T follicular helper cell (primary cell): ENCODE data around the gene MMP24OS.
A peak's percentile ranks its signal among the peaks of the same experiment; 100 is the strongest.

Experiments used
- DNase-seq: peaks from one replicate; pipeline ENCODE4 v3.0.0-alpha.2; 2020; ENCODE audit warnings: low read depth

Gene MMP24OS

DNA sequence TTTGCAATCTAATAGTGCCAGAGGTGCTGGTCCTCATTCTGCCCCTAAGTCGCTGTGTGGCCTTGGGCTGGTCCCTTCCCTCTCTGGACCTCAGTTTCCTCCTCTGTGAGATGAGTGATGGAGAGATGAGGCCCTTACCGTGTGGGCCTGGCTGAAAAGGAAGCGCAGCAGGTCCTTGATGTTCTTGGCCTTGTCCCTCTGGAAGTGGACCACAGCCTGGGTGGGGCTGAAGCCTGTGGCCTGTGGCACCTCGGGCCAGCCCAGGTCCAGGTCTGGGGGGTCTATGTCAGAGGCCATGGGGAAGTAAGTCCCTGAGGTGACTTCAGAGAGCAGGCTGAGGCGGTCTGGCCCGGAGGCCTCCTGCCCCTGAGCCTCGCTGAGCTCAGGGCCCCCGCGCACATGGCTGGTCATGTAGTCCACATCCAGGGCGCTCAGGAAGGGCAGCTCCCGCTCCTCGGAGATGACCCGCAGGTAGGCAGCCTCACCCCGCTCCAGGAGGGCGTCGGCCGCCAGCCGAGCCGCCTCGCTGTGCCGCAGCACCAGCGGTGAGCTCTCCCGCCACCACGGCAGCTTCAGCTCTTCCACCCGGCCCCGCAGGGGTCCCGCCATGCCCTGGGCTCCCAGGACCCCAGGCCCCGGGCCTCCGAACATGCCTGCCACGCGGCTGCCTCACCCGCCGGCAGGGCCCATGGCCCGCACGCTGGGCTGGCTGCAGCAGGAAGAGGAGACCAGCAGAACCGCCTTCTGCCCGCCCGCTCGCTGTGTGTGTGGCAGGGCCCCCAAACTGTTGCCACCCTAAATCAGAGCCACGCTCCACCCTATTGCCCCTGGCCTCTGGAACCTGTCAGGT is 14.0 kb upstream of the MMP24OS start, which contains the start of gene FAM83C:
FAM83C (minus strand) TSS at position 772 of the 850 bp plus-strand sequence; CDS start at position 651, 121 bp downstream.
- DNase-seq, result no peak

DNA sequence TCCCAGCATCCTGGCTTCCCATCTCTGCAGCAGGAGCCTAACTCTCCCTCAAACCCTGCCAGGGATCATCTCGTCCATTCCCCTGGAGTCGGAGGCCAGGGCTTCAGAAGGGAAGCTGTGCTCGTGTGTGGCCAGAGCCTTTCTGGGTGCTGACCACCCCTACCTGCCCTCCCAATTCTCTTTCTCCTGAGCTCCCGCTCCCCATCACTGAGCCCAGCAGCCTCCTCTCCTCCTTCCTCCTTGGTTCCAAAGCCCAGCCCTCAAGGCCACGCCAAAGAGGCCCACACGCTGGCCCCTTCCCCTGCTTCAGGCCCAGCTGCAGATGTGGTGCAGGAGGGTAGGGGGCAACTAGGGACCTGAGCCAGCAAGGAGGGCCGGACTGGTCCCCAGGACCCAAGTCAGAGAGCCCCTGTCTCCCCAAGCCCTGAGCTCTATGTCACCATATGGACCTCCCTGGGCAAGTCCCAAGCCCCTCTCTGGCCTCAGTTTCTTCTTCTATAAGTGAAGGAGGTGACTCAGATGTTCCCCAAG is 13.0 kb upstream of the MMP24OS start:
- no peak for DNase-seq

DNA sequence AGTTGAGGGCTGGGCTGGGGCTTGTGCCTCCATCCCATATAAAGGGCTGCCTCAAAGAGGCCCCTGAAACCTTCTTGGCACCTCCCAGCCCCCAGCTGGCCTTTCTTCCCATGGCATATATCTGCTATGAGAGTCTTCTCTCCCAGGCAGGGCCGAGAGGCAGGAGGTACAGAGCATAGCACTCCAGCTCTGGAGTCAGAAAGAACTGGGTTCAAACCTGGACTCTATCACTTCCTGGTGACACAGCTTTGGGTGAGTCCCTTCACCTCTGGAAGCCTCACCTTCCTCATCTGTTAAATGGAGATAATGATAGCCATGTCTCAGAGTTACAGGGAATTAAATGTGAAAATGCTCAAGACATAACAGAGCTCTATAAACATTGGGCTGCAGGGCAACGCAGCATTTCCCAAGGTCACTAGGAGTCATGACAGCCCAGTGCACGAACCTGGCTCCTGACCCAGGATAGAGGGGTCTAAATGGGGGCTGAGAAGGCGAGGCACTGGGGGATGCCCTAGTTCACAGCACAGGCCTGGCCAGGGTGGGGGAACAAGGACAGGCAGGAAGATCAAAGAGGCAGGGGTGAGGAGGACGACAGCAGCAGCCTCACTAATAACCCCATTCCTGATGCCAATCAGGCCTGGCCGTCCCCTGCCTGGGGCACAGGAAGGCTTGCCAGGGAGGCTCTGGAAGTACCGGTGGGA is 12.4 kb upstream of the MMP24OS start:
- no peak for DNase-seq

DNA sequence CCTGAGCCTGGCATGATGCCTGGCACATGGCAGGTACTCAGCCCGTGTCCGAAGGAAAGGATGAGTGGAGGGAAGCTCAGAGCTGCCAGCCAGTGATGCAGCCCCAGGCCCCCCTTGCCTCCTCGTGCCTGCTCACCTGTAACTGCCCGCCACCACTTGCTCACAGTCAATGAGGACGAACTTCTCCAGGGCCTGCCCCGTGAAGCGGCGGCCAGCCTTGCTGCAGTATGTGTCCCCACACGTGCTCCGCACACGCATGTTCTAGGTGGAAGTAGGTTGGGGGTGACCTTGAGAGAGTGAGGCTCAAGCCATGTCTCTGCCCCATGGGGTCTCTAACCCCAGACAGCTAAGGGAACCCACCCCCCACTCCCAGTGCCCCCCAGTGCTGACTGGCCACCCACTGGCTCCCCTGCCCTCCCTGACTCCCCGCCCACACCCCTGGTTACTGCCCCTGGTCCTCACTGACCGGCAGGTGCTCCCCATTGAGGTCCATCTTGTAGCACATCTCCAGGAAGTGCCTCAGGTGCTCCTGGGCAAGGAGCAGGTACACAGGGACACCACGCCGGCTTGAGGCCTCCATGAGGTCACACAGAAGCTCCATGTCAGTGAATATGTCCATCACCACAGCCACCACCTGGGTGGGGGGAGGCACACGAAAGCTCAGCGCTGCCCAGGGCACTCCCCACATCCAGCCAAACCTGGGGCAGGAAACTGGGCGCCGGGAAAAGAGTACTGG is 10.6 kb upstream of the MMP24OS start:
- no peak for DNase-seq

DNA sequence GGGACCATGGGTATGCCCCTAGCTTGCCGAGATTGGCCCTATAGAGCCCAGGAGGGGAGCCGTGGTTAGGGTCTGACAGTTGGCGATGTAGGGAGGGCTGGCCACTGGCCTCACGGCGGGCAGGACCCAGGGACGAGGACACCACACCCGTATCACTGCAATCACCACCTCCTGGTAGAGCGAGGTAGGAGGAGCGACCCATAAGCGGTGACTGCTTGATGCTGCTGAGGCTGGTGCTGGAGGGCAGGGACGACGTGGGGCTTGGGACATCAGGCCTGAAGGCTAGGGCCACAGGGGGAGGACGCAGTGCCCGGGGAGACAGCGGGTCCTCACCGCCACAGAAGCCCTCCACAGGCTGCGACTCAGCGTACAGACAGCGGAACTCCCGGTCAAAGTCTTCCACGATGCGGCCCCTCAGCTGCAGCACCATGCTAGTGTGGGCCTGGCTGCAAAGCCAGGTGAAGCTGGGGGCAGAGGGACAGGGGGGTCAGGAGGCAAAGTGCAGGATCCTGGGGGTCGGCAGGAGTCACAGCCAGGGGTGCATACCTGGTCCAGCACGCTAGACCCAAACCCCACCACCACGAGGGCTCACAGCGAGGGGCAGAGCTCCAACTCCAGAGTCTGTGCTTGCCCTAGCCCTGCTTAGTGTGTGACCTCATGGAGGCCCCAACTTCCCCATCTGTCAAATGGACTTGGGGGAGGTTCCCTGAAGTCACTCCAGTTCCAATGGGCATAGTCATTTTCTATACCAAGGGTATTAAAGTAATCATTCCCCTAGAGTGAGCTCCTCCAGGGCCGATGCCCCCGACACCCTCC is 9.8 kb upstream of the MMP24OS start:
- DNase-seq, result no peak

DNA sequence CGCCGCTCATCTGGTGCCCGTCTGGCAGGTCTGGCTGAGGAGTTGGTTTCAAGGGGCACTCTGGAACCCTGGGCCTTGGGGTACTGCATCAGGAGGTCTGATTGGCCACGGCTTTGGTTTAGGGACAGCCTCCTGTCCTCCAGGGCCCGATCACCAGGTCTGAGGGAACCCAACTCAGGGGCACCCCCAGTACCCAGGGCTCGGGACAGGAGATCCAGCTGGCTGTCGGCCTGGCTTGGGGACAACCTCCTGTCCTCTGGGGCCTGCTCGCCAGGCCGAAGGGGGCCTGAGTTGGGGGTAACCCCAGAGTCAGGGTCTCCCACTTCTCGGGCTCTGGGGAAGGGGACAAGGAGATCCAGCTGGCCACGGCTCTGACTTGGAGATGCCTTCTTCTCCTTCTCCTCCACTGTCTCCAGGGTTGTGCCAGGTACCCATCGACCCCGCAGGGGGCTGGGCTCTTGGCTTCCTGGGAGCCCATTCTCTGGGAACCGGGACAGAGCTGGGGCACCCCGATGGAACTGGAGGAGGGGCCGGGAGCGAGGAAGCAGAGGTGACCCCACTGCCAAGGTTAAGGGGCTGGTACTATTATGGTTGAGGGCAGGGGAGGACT is 9.1 kb upstream of the MMP24OS start:
- no peak for DNase-seq

DNA sequence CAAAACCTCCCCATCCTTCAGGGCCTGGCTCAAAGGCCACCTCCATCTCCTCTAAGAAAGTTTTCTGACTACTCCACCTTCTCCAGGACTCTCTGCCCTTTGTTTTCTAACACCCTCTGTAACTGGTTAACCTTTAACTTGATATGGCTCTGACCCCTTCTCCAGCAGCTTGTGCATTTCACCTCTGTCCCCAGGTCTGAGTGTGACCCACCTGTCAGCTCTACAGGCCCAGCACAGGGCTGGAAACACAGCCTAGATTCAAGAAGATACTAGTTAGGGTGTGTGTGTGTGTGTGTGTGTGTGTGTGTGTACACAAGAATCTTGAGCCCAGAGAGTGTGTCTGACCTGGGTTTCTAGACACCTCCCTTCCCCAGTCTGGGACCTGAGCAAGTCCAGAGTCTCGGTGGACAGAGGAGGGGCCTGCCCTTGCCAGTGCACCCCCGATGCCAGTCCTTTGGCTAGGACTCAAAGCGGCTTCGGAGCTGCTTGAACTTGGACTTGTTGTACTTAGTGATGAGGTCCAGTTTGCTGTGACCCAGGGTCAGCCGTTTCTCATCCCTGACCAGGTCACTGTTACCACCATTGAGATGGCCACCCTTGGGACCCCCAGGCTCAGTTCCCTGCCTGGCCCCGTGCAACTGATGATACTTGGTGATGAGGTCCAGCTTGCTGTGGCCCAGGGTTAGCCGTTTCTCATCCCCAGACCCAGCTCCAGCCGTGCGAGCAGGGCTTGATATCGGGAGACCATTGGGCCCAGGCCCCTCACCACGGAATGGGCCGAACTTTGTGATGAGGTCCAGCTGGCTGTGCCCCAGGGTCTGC is 8.4 kb upstream of the MMP24OS start:
- no peak for DNase-seq

DNA sequence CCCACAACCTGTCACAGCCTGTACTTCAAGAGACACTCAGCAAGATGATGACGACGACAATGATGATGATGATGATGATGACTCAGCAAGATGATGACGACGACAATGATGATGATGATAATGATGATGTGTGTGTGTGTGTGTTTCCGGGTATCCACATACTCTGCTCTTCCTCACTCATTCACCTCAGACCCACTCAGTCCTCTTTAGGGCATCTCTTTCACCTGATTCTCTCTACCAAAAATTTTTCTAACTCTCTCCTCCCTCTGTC is 7.8 kb upstream of the MMP24OS start:
- no peak for DNase-seq

DNA sequence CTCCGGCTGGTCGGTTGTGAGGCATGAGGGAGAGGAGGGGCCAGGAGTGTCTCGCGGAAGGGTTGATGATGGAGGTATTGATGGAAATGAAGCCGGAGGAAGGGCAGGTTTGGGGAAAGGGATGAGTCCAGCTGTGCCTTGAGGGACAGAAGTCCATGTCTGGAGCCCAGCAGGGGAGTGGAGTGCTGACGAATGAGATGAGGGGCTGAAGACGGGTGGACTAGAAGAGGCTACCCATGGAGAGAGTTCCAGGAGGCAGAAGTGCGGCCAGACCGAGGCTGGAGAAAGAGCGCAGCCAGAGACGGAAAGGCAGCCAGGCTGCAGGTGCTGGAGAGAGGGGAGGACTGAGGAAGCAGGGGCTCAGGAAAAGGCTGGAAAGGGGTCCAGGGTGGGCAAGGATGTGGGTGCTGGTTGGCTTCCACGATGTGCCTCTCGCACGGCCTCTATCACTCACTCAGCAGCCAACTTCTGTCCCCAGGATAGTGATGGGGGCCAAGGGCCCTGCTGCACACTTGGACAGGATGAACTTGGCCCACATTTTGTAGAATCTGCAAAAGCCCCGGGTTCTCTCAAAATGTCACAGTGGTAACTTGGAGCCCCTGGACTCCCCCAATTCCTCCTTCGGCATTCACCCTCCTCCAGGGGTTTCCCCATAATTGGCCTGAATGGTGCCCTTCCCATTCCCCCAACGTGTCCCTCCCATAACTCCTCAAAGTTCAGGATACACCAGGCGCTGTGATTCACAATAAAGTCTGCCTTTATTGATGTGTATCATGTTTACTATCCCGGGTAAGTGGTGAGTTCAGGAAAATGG is 7.3 kb upstream of the MMP24OS start:
- DNase-seq, result no peak

DNA sequence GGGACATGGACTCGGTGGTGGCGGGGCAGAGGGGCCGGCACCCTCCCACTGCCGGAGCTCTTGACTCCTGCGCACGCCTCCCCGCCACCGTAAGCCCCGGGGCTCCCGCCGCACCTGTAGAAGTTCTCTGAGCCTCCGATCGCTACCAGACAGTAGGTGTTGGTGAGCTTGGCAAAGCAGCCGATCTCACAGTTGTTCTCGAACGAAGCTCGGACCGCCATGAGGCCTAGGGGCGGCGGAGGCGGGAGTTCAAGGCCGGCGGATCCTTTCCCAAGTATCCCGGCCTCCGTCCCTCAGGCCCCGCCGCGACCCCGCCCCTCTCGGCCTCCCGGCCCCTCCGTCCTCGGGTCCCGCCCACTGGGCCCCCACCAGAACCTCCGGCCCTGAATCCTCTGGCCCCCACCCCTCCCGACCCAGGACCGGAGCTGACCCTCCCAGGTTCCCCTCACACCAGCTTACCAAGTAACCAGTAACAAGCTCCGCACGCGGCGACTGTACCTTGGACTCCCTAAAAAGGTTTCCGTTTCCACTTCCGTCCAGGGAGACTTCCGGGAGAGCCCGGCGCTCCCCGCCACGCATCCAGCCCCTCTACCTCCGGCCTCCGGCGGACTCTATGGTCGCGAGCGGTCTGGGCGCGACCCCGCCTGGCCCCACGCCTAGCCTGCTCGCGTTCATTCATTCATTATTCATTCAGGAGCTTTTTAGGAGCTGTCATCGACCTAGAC is 6.5 kb upstream of the MMP24OS start, which contains the start of gene EIF6:
EIF6 (minus strand) TSS at position 506 of the 725 bp plus-strand sequence; CDS start at position 221, 285 bp downstream.
- peak; percentile 18 for DNase-seq

DNA sequence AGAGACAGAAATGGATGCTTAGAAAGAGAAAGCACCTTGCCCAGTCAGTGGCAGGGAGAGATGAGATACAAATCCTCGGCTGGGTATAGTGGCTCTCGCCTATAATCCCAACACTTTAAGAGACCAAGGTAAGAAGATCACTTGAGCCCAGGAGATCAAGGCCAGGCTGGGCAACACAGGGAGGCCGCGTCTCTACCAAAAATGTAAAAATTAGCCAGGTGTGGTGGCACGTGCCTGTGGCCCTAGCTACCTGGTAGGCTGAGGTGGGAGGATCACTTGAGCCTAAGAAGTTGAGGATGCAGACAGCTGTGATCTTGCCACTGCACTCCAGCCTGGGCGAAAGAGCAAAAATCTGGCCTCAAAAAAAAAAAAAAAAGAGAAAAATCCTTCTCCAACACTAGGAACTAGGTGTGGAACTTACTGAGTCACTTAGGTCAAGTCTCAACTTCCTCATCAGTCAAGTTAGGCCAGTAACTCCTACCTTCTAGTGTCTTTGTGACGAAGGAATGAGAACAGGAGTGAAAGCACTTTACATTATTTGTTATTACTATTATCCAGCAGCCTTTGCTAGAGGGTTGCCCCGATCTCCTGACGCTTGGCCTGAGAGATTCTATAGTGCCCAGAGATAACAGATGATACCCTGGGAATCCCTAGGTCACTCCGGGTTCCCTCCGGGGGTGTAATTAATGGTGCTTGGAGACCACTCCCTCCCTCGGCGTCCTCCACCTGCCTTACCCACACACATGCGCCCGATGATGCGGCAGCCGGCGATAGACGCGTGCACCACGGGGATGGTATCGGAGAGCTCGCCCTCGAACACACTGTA is 5.7 kb upstream of the MMP24OS start:
- DNase-seq, result no peak

DNA sequence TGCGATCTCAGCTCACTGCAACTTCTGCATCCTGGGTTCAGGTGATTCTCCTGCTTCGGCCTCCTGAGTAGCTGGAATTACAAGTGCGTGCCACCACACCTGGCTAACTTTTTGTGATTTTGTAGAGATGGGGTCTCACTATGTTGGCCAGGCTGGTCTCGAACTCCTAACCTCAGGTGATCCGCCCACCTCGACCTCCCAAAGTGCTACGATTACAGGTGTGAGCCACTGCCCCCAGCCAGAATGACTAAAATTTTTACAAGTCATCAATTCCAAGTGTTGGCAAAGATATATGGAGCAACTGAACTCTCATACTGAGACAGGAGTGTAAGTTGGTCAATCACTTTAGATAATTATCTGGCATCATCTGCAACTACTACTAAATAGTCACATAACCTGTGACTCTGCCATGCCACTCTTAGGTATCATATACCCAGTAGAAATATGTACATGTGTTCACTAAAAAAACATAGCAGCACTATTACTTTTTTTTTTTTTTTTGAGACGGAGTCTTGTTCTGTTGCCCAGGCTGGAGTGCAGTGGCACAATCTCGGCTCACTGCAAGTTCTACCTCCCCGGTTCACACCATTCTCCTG is 3.7 kb upstream of the MMP24OS start:
- DNase-seq, result no peak

DNA sequence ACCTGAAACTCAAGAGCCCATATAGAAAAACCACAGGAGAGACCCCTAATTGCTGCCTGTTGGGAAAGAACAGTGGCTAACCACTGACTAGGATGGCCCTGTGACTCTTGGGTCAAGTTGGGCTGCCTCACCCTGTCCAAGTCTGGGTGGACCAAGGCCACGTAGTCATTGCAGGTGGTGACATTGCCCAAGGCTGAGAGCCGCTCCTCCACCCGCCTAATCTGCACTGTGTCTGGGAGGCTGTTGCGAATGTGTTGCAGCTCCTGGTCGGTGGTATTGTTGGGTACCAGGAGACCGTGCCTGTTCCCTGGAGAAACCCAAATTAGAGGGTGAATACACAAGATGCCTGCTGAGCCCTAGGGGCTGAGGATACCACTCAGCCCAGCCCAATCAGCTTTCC is 2.6 kb upstream of the MMP24OS start:
- no peak for DNase-seq

DNA sequence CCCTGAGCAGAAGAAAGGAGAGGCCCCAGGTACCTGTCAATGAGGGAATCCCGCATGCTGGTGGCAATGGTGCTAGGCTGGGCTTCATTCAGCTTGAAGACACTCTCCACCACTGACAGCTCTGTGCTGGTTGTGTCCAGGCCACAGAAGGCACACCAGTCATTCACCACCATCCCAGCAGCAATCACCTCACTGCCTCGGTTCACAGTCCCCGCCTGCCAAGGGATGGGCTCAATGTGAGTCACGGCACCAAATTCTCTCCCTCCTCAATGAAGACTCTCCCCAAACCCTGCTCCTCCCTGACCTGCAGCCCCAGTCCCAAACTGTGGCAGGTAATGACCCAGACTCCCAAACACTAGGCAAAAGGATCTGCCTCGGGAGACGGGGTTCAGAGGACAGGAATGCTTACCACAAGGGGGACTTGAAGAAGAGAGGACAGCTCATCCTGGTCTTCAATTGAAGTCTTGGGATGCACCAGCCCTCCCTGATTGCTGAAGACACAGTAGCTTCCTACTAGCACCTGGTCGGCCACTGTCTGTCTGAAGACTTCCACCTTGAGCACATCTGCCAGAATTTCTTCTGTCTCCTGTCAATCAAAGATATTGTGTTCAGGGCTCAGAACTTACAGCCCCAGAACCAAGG is 1.7 kb upstream of the MMP24OS start:
- DNase-seq, result no peak

DNA sequence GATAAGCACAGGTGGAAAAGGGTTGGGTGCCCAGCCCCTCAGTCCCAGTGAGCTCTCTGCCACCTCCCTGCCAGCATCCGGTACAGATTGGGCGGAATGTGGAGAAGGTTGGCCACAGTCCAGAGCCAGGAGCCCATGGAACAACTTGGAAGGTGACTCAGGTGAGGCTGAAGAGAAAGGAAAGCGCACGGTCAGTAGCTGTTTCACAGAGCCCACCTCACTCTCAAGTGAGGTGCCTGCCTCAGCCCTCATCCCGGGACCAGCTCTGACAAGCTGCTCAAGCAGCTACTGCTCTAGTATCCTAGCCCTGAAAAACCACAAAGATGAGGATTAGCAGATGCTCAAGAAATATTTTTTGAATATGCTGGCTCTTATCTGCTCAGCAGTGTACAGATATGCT is 1.1 kb upstream of the MMP24OS start:
- DNase-seq, result no peak

DNA sequence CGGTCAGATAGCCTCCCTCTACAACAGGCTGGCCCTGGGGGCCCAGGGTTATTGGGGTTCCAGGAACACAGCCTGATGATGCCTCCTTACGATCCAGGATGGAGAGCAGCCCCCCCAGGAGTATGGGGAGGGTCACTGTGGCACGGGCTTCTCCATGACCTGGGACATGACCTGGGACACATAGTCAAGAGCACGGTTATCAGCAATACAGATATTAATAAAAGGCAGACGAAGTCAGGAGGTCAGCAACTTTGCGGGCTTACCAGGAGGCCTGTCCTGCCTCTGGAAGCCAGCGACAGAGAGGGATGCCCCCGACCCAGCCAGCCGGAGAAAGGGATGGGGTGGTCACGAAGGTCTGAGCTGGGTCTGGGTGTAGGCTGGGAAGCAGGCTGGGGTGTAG is 795 bp downstream of the MMP24OS start:
- DNase-seq, result no peak

DNA sequence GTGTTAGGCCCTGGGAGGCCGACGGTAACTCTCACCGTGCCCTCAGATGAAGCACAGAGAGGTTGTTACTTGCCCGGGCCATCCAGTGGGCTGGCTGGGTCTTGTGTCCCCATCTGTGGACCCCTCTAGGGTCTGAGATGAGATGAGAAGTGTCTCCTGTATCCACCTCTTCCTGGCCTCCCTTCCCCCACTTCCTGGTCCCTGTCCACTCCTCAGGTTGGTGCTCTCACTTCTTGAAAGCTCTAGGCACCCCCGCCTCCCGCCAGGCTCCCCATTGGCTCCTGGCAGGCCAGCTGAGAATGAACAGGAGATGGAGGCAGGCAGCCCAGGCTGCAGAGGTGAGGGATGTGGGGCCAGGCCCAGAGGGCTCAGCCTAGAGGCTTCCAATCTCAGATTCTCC is 1.5 kb downstream of the MMP24OS start:
- DNase-seq, result no peak
